GM23338 (cell line): ENCODE data around the gene NKX2-2. TPM values are rescaled to one million over a fixed set of nuclear protein-coding genes. Genes with fewer than 3 reads are reported as not detected.
A peak's percentile ranks its signal among the peaks of the same experiment; 100 is the strongest.

Experiments used
- ATAC-seq: fragments of 200-7000 bp; cut with Tn5 transposase; 3 replicates; pipeline ENCODE4 v1.9.1; 2020
- DNase-seq: peaks from one replicate; pipeline ENCODE4 v3.0.0-alpha.2; 2015; ENCODE audit warnings: low spot score
- H2AFZ ChIP-seq: fragments of 200-600 bp; sonication (generic); 2 replicates; pipeline ENCODE4 v1.8.0; 2016; ENCODE audit warnings: antibody characterized with exemption, mild to moderate bottlenecking, moderate library complexity
- H3F3A ChIP-seq: fragments of 200-600 bp; sonication (generic); replicated peaks from 2 replicates; pipeline ENCODE4 v1.8.0; 2017; ENCODE audit warnings: antibody characterized with exemption, mixed run types, low read depth
- H3K27ac ChIP-seq: fragments of 200-600 bp; sonication (generic); 2 replicates; pipeline ENCODE4 v1.6.1; 2016; ENCODE audit warnings: low read depth
- H3K27me3 ChIP-seq: fragments of 200-600 bp; sonication (generic); 2 replicates; pipeline ENCODE4 v1.8.0; 2016; ENCODE audit warnings: mild to moderate bottlenecking, mixed run types, moderate library complexity; ENCODE audit not compliant: insufficient read depth
- H3K36me3 ChIP-seq: fragments of 200-600 bp; sonication (generic); 2 replicates; pipeline ENCODE4 v1.8.0; 2016; ENCODE audit warnings: mild to moderate bottlenecking; ENCODE audit not compliant: insufficient read depth
- H3K4me1 ChIP-seq: fragments of 200-600 bp; sonication (generic); 2 replicates; pipeline ENCODE4 v1.8.0; 2016; ENCODE audit warnings: mild to moderate bottlenecking, moderate library complexity; ENCODE audit not compliant: insufficient read depth
- H3K4me2 ChIP-seq: fragments of 200-600 bp; sonication (generic); 2 replicates; pipeline ENCODE4 v1.7.1; 2017; ENCODE audit warnings: mixed run types
- H3K4me3 ChIP-seq: fragments of 200-600 bp; sonication (generic); 2 replicates; pipeline ENCODE4 v1.6.1; 2016; ENCODE audit warnings: mixed run types
- H3K79me2 ChIP-seq: fragments of 200-600 bp; sonication (generic); replicated peaks from 2 replicates; pipeline ENCODE4 v1.8.0; 2017; ENCODE audit warnings: mild to moderate bottlenecking; ENCODE audit not compliant: insufficient read depth
- H3K9me2 ChIP-seq: fragments of 200-600 bp; sonication (generic); 2 replicates; pipeline ENCODE4 v1.8.0; 2017; ENCODE audit not compliant: insufficient read depth
- H4K20me1 ChIP-seq: fragments of 200-600 bp; sonication (generic); replicated peaks from 2 replicates; pipeline ENCODE4 v1.8.0; 2017; ENCODE audit warnings: mild to moderate bottlenecking; ENCODE audit not compliant: insufficient read depth
- H3K27ac Mint-ChIP-seq: 2 replicates; pipeline ENCODE4 v1.8.0; 2020; ENCODE audit warnings: inconsistent platforms, mild to moderate bottlenecking, moderate library complexity, mixed read lengths
- H3K27me3 Mint-ChIP-seq: 3 replicates; pipeline ENCODE4 v1.8.0; 2022; ENCODE audit warnings: low read depth, mild to moderate bottlenecking, moderate library complexity, mixed read lengths, inconsistent platforms; ENCODE audit not compliant: insufficient read depth, poor library complexity
- H3K36me3 Mint-ChIP-seq: 3 replicates; pipeline ENCODE4 v1.8.0; 2021; ENCODE audit warnings: low read depth, mild to moderate bottlenecking, inconsistent platforms, moderate library complexity, mixed read lengths
- H3K4me1 Mint-ChIP-seq: 3 replicates; pipeline ENCODE4 v1.8.0; 2020; ENCODE audit warnings: mild to moderate bottlenecking, inconsistent platforms, mixed read lengths
- H3K4me3 Mint-ChIP-seq: 3 replicates; pipeline ENCODE4 v1.8.0; 2021; ENCODE audit warnings: moderate library complexity, mild to moderate bottlenecking, inconsistent platforms, mixed read lengths
- H3K9me3 Mint-ChIP-seq: 3 replicates; pipeline ENCODE4 v1.8.0; 2020; ENCODE audit warnings: moderate library complexity, mild to moderate bottlenecking, inconsistent platforms, mixed read lengths
- CREB1 ChIP-seq: fragments of 250-450 bp; sonication (Bioruptor Pico); IDR thresholded peaks from 2 replicates; pipeline ENCODE4 v1.5.0; 2020; ENCODE audit warnings: low read depth, mild to moderate bottlenecking, moderate library complexity
- EZH2 ChIP-seq: fragments of 200-600 bp; sonication (generic); IDR thresholded peaks from one replicate; pipeline ENCODE4 v1.8.0; 2017; ENCODE audit warnings: antibody characterized with exemption, mild to moderate bottlenecking, low read depth; ENCODE audit not compliant: unreplicated experiment
- EZH2phosphoT487 ChIP-seq: fragments of 200-600 bp; sonication (generic); IDR thresholded peaks from one replicate; pipeline ENCODE4 v1.8.1; 2018; ENCODE audit warnings: antibody characterized with exemption; ENCODE audit not compliant: unreplicated experiment
- NANOG ChIP-seq: IDR thresholded peaks from 2 replicates; pipeline ENCODE4 v1.6.1; 2016; ENCODE audit warnings: antibody characterized with exemption, borderline replicate concordance
- STAT1 ChIP-seq: IDR thresholded peaks from one replicate; pipeline ENCODE4 v1.6.1; 2016; ENCODE audit warnings: antibody characterized with exemption; ENCODE audit not compliant: unreplicated experiment
- polyA plus RNA-seq: library from polyadenylated mRNA; unstranded; fragments of >200 nt; fragmentation: Nextera tagmentation; extraction: Ambion mirVana; gene quantifications from 2 replicates; pipeline ENCODE4 v1.2.1, GENCODE V29; 2016
- total RNA-seq: library from RNA; depleted of rRNA; stranded (reverse); fragments of >200 nt; shearing (Covaris generic); gene quantifications from 2 replicates; pipeline ENCODE4 v1.2.3, GENCODE V29; 2014

NKX2-2 gene
- total and polyA plus RNA-seq, 2 experiments from 2014 or later = not detected

DNA sequence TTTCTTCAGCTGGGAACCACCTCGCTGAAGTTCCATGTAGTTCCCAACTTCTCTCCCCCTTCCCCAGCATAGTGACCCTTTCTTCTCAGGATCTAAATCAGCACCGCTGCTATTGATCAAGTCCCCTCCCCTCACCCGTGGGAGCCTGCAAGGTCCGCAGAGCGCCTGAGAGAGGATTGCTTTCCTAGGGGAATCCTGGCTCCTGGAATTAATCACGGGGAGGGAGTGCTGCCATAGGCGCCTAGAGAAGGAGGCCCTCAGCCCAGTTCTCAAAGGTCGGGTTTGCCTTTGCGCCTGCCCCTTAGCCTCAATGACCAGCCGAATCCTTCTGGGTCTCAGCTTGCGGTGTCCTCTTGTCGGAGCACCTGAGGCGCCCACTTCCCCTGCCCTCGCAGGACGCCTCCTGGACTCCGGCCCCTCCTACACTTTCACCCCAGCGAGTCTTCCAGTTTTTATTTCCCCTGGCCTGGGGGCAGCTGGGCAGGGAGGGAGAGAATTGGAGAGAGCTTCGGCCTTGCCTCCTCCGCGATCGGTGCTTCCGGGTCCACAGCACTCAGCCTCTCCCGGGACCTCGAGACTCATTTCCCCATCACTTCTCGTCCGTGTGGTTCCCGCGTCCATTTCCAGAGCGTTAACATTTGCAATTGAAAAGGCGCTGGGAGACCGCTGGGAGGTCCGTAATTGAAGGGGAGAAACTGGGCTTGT lies 3.1 kb upstream of the NKX2-2 start:
- no peak for ATAC-seq
- H3K36me3 Mint-ChIP-seq = no peaks in the 10 kb centered on the region
- H4K20me1 ChIP-seq = peaks cover 11% of the 10 kb centered on the region
- no peaks in the 10 kb centered on the region for H3K9me2 ChIP-seq
- H3K4me3 Mint-ChIP-seq = peak overlapping the region; percentile 65
- peaks cover 91% of the 10 kb centered on the region for H3K27me3 ChIP-seq
- peaks cover 37% of the 10 kb centered on the region for H3F3A ChIP-seq
- H3K4me2 ChIP-seq = peak overlapping the region; percentile 84
- peak overlapping the region; percentile 56 for H3K4me3 ChIP-seq
- H3K36me3 ChIP-seq = no peaks in the 10 kb centered on the region
- H3K4me1 Mint-ChIP-seq = peaks cover 49% of the 10 kb centered on the region
- H3K79me2 ChIP-seq = no peaks in the 10 kb centered on the region
- peaks cover 7% of the 10 kb centered on the region; the same call in 2 of the 3 replicates for H3K9me3 Mint-ChIP-seq
- no peak overlapping the region for H3K27ac Mint-ChIP-seq
- H3K27ac ChIP-seq = no peak overlapping the region
- peaks cover 92% of the 10 kb centered on the region for H3K27me3 Mint-ChIP-seq
- DNase-seq = peak; percentile 58
- peaks cover 69% of the 10 kb centered on the region for H3K4me1 ChIP-seq
- no peak overlapping the region for H2AFZ ChIP-seq
- no peak for TF ChIP-seq EZH2phosphoT487
- TF ChIP-seq EZH2 = peak; percentile 92

GRCh38 chr20:21516180-21516567 lies 2.3 kb upstream of the NKX2-2 start:
- Histone ChIP-seq H4K20me1 (peaks cover 11% of the 10 kb centered on the region), H2AFZ (no peak overlapping the region), H3K27ac (no peak overlapping the region), H3K79me2 (no peaks in the 10 kb centered on the region), H3K4me3 (peak overlapping the region; percentile 56), H3F3A (peaks cover 34% of the 10 kb centered on the region), H3K4me1 (peaks cover 74% of the 10 kb centered on the region), H3K27me3 (peaks cover 91% of the 10 kb centered on the region), H3K4me2 (peak overlapping the region; percentile 84), H3K36me3 (no peaks in the 10 kb centered on the region), H3K9me2 (no peaks in the 10 kb centered on the region)
- Mint-ChIP-seq H3K27ac (no peak overlapping the region), H3K27me3 (peaks cover 92% of the 10 kb centered on the region), H3K36me3 (no peaks in the 10 kb centered on the region), H3K4me1 (peaks cover 51% of the 10 kb centered on the region), H3K9me3 (peaks cover 7% of the 10 kb centered on the region; the same call in 2 of the 3 replicates), H3K4me3 (peak overlapping the region; percentile 65)
- TF ChIP-seq EZH2 (peak; percentile 8), CREB1 (CRISPR knock-in tag) (no peak)
- ATAC-seq (no peak), DNase-seq (no peak)

DNA sequence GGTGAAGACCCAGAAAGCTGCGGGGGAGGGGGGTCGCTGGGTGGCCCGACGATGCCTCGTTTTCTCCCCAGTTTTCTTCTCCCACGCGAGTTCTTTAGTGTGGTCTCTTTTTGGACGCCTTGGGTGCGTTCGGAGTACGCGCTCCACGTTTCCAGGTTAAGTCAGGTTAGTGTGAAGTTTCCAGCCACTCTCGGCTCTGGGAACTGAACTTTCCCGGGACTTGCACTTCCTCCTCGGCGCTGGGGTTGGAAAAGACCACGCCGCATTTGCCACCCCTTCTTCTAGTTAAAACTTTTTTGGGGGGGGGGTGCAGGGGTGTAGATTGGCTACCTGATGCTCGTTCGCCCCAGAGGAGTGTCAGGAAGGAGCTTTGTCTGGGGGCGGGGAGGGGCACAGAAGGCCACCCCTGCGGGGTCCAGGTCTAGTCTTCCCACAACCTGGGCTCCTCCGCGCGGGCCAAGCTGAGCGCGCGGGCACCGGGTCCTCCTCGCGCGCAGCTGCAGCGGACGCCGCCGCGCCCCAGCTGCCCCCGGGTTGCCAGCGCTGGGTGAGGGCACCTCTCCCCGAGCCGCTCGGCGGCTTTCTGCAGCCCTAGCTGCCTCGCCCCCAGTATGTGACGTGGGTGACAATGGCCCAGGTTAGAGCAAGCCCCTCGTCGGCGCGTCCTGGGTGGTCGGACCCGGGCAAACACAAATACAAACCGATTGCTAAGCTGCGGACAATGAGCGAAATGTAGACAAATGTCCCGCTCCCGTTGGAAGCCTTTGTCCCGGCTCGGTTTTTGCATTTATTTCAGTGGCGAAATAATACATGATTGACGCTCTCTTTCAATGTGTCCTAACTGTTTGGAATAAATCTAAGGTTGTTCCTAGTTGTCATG lies 1.7 kb upstream of the NKX2-2 start:
- H3K4me3 ChIP-seq = peak overlapping the region; percentile 56
- peaks cover 48% of the 10 kb centered on the region for H3K4me1 Mint-ChIP-seq

More for the DNA sequence above, 1.7 kb upstream of the NKX2-2 start:
- H3K4me3 Mint-ChIP-seq = peak overlapping the region; percentile 65
- H3K27me3 Mint-ChIP-seq = peaks cover 90% of the 10 kb centered on the region
- DNase-seq (peak; percentile 75), ATAC-seq (peak; percentile 1; the same call in 2 of the 3 replicates)
- Histone ChIP-seq H3K27me3 (peaks cover 91% of the 10 kb centered on the region), H3K79me2 (no peaks in the 10 kb centered on the region), H3K27ac (no peak overlapping the region), H3F3A (peaks cover 28% of the 10 kb centered on the region), H4K20me1 (peaks cover 6% of the 10 kb centered on the region), H2AFZ (peak overlapping the region; percentile 63; the same call in 1 of the 2 replicates), H3K4me1 (peaks cover 73% of the 10 kb centered on the region), H3K36me3 (no peaks in the 10 kb centered on the region), H3K9me2 (no peaks in the 10 kb centered on the region), H3K4me2 (peak overlapping the region; percentile 84)
- H3K27ac Mint-ChIP-seq = no peak overlapping the region
- H3K36me3 Mint-ChIP-seq = no peaks in the 10 kb centered on the region
- H3K9me3 Mint-ChIP-seq = peaks cover 2% of the 10 kb centered on the region
- TF ChIP-seq NANOG = no peak
- no peak for TF ChIP-seq STAT1
- peak; percentile 65 for TF ChIP-seq EZH2
- peak; percentile 24; the same call in 1 of the 2 replicates for TF ChIP-seq CREB1 (CRISPR knock-in tag)
